ENCODE measurements around the gene GLT8D2. TPM values are rescaled to one million over a fixed set of nuclear protein-coding genes. Genes with fewer than 3 reads are reported as not detected.
A peak's percentile ranks its signal among the peaks of the same experiment; 100 is the strongest.

GLT8D2 gene, protein sequence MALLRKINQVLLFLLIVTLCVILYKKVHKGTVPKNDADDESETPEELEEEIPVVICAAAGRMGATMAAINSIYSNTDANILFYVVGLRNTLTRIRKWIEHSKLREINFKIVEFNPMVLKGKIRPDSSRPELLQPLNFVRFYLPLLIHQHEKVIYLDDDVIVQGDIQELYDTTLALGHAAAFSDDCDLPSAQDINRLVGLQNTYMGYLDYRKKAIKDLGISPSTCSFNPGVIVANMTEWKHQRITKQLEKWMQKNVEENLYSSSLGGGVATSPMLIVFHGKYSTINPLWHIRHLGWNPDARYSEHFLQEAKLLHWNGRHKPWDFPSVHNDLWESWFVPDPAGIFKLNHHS
- polyA plus RNA-seq (ENCODE audit: insufficient read length in 4 of 4): 10 to 100 TPM; 11.5 to 17.7 (median 16.0) TPM

DNA sequence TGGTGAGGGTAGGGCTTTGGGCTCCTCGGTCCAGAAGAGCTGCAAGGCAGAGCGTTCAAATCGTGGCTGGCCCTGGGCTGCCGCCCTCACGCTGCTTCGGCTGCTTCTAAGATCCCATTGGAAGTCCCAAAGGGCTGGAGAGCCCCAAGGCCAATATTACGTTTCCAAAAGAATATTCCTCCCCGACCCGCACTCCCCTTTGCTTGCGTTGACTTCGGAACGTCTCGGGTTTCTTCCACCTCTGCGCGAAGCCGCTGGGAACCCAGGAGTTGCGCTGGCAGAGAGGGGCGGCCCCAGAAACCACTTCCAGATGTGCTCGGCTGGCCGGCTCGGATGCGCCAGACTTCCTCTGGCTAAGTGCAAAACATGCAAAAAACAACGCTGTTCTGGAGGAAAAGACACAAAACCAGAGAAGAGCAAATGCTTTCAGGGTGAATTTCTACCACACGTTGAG is at the start of gene GLT8D2:
GLT8D2 (minus strand) TSS at position 285 of the 454 bp plus-strand sequence. CDS start 30,539 bp downstream, outside the sequence.
- peak; percentile 28 to 36 (median 30) for DNase-seq (ENCODE audit: low read depth in 4 of 4, low spot score in 3 of 4)

DNA sequence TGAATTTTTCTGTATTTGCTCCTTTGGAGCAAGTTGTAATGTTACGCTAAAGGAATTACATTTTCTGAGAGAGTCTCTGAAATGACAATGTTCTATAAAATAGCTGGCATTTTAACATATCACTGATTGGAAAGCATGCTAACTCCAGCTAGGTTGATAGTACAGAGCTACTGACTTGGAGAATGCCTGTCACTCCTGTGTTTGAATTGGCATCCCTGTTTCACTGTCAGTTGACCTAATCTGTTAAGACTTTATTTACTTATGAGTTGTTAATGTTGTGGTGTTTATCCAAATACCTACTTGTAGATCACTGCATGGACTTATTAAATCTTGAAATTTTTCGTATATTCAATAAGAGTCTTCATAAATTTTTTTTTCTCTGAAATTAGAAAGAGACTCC is 48.0 kb upstream of the GLT8D2 start:
- DNase-seq (ENCODE audit: low read depth in 4 of 4, low spot score in 3 of 4): no peak

DNA sequence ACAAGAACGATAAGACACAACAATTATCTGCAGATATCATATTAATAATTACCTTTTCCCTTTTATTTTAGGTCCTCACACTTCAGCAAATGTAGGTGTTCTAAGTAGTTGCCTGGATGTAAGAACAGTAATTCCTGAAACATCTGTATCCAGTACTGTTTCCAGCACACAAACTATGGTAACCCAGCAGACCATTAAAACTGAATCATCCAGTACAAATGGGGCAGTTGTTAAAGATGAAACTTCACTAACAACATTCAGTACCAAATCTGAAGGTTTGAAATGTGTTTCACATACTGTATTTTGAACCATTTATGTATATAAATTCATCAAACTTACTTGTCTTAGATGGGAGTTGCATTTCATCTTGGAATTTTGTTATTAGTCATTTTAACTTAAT is 45.3 kb upstream of the GLT8D2 start:
- DNase-seq (ENCODE audit: low read depth in 4 of 4, low spot score in 3 of 4): no peak

DNA sequence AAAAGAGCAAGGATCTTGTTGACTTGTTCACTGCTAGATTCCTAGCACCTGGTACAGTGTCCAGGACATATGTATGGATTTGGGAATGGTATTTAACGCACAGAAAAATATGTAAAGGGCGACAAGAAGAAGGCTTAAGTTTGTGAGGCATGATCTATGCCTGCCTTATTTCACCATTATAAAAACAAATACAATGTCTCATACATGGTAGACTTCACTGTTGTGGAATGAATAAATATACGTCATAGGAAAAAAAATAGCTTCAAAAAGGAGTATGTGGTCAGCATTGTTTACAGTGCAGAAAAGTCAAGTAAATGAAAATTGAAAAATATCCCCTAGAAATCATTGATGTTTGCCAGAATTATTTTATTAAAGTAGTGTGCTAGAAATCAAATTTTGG is 44.3 kb upstream of the GLT8D2 start:
- DNase-seq (ENCODE audit: low read depth in 4 of 4, low spot score in 3 of 4): no peak

DNA sequence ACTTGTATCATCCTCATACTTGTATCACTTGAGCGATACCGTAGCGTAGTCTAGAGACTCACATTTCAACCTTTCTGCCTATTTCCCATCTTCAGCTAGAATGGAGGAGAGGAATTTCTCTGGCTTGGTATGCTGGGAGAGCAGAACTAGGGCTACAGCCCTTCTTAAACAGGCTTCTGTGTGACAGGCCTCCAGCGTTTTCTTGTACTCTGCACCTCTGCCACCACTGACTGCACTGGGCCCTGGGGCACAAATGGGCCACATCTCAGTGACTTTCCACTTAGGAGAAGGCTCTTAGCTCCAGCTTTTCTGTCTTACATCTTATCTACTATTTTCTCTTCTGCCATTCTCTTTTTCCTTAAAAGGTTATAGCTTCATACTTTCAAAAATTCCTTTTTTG is 41.1 kb upstream of the GLT8D2 start:
- no peak for DNase-seq (ENCODE audit: low read depth in 4 of 4, low spot score in 3 of 4)

DNA sequence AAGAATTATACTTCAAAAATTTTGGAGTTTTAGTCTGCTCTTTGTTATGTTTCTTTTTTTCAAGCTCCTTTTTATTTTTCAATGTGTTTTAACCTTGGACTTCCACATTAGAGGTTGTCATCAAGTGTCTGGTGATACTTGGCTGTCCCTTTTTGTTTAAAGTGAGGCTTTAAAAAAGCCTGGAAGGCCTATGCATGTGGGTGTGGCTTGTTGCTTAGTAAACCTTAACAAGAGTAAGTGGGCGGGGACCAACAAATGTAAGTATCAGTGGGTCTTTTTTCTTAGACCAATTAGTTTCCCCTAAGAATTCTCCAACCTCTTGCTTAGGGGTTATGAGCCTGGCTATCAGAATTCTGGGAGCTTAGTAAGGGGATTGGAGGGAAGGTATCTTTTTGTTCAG is 40.7 kb upstream of the GLT8D2 start:
- no peak for DNase-seq (ENCODE audit: low read depth in 4 of 4, low spot score in 3 of 4)

DNA sequence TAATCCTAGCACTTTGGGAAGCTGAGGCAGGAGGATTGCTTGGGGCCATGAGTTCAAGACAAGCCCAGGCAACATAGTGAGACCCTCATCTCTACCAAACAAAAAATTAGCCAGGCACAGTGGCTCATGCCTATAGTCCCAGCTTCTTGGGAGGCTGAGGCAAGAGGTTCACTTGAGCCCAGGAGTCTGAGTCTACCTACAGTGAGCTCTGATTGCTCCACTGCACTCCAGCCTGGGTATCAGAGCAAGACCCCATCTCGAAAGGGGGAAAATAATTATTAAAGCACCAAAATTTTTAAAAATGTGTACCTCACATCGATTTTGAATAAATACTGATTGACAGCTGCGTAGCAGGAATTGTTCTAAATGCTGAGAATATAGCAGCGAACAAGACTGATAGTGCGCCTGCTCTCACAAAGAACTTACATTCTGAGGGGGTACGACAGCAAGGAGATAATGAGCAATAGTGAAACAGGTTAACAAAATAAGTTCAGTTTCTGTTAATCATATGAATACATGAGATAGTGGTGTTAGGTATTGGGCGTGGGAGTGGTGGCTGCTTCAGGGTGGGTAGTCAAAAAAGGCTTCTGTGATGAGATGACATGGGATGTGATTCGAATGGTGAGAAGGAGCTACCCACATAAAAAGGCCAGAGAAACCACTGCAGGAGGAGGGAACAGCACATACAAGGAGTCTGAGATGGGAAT is 33.9 kb upstream of the GLT8D2 start:
- no peak for DNase-seq (ENCODE audit: low read depth in 4 of 4, low spot score in 3 of 4)

DNA sequence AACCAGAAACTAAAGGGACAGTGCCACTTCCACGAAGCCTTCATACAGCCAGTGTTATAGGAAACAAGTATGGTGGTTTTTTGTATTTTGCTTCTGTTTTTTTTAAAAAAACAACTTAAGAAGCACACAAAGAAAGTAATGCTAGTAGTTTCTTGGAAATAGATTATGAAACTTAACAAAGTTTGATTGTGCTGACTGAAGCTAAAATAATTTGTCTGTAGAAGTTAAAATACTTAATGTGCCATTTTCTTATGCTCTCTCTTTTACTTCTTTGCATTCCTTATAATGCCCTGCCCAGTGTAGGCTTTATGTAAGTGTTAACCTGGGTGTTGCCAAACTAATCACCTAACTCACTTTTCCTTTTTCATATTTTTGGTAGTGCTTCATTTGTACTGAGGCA is 30.8 kb upstream of the GLT8D2 start:
- DNase-seq (ENCODE audit: low read depth in 4 of 4, low spot score in 3 of 4): no peak

DNA sequence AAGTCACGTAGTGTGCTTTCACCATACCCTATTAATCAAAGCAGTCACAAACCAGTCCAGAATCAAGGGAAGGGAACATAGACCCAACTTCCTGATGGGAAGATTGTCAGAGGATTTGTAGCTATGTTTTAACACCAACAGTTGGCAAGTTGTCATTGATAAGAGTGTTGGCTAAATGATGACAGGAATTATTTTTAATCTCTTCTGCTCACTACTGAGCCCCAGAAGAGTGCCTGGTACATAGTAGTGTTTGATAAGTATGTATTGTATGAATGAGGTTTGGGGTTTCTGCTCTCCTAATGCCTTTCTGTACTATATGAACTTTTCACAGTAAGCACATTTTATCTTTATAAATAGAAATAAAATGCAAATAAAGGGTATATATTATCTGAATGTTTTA is 29.0 kb upstream of the GLT8D2 start:
- no peak for DNase-seq (ENCODE audit: low read depth in 4 of 4, low spot score in 3 of 4)

DNA sequence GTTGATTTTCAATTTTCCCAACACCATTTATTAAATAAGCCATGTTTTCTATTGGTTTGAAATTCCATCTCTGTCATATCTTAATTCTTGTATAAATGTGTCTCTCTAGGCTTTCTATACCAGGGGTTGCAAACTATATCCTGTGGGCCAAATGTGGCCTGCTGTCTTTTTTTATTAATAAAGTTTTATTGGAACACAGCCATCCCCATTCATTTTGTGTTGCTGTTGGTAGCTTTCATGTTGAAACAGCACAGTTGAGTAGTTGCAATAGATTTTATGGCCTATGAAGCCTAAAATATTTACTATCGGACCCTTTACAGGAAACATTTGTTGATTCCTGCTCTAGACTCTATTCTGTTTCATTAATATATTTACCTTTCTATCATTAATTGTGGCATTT is 23.7 kb upstream of the GLT8D2 start:
- no peak for DNase-seq (ENCODE audit: low read depth in 4 of 4, low spot score in 3 of 4)

DNA sequence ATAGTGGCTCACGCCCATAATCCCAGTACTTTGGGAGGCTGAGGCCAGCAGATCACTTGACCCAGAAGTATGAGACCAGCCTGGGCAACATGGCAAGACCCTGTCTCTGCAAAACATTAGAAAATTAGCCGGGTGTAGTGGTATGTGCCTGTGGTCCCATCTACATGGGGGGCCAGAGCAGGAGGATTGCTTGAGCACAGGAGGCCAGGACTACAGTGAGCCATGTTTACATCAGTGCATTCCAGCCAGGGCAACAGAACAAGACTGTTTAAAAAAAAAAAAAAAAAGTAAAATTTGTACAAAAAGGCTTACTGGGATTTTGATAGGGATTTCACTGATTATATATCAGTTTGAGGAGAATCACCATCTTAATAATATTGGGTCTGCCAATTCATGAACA is 22.1 kb upstream of the GLT8D2 start:
- no peak for DNase-seq (ENCODE audit: low read depth in 4 of 4, low spot score in 3 of 4)

DNA sequence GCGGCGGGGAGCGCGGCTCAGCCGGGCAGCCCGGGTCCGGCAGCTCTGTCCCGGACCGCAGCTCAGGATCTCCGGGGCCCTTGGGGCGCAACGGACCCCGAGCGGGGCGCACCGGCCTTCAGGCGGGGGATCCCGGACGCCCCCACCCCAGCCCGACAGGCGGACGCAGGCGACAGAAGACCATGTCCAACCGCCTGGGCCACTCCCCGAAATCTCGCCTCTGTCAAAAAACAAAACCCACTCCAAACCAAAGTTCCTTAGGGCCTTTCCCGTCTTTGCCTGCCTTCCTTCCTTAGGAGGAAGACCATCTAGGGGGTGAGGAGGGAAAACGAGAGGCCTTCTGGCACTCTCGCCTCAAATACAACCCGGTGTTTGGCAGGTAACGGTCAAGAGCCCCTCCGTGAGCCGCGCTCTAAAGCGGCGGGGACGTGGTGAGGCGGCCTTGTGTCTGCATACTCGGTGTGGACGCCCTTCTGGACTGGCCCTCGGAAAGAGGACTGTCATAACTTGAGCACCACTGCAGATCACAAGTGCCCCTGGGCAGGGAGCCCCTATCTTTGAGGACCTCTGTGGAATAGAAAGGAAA is 14.9 kb upstream of the GLT8D2 start:
- DNase-seq (ENCODE audit: low read depth in 4 of 4, low spot score in 3 of 4): peak in 1 of 4 donors; percentile 7

DNA sequence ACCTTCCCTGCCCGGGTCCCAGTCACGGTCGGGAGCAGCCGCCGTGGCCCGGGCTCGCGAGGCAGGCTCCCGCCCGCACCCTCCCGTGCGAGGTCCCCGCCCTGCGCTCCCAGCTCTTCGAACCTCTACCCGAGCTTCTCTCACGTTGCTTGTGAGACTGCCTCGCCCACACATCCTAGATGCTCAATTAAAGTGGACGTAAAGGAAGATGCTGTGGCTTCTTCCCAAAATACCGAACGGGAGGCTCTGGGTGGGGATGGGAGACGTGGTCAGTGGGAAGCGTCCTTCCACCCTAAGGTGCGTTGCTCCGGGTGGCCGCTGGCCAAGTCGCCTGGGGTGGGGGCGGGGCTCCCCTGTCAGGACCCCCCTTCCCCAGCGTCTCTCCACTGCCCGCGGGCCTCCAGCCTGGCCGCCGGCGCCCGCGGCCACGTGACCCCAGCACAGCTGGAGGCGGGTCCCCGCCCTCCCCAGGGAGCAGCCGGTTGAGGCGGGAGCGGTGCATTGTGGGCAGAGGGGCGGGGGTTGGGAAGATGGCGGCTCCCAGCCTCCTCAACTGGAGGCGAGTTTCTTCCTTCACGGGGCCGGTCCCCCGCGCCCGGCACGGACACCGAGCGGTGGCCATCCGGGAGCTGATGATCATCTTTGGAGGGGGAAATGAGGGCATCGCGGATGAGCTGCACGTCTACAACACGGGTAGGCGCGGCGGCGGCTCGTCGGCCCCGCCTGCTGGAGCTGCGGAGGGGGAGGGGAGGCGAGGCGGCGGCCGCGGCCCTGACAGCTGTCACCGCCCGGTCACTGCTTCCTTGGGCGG is 14.2 kb upstream of the GLT8D2 start, which contains the start of gene HCFC2:
HCFC2 (plus strand) TSS at position 501 of the 811 bp plus-strand sequence; CDS start at position 531, 30 bp downstream.
- DNase-seq (ENCODE audit: low read depth in 4 of 4, low spot score in 3 of 4): peak; percentile 74 to 81 (median 78)

DNA sequence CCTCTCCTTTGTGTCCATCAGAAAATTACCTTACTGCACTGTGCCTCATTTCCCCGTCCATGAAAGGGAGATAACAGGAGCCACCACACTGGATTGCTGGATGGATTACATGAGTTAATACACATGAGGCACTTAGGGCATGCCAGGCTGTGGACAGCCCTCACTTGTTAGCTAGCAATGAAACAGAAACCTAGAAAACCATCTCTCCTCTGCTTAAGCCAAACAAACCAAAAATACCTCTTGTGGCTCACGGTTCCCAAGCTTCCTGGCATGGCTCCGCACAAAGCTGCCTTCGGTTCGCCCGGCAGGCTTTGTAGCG is 13.7 kb upstream of the GLT8D2 start:
- peak in 1 of 4 donors; percentile 15 for DNase-seq (ENCODE audit: low read depth in 4 of 4, low spot score in 3 of 4)

DNA sequence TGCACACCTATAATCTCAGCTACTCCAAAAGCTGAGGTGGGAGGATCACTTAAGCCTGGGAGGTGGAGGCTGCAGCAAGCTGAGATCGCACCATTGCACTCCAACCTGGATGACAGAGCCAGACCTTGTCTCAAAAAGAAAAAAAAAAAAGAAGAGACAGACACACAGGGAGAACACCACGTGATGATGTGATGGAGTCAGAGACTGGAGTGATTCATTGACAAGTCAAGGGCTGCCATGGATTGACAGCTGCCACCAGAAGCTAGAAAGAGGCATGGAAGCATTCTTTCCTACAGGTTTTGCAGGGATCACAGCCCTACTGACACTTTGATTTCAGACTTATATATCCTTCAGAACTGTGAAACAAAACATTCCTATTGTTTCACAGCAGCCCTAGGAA is 10.8 kb upstream of the GLT8D2 start:
- no peak for DNase-seq (ENCODE audit: low read depth in 4 of 4, low spot score in 3 of 4)

DNA sequence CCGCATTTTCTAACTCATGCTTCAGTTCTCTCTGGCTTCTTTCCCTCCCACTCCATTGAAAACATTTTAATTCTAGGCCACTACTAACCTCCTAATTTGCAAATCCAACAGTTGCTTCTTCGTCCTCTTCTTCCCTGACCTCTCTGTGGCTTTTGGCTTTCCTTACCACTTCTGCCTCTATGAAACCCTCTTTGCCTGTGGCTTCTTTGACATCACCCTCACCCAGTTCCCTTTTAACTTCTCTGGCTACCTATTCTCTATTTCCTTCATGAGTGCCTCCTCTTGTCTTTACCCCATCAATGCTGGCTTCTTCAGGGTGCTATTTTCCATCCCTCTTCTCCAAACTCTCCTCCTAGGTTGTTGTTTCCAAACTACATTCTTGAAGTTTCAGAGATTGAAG is 10.0 kb upstream of the GLT8D2 start:
- DNase-seq (ENCODE audit: low read depth in 4 of 4, low spot score in 3 of 4): no peak

DNA sequence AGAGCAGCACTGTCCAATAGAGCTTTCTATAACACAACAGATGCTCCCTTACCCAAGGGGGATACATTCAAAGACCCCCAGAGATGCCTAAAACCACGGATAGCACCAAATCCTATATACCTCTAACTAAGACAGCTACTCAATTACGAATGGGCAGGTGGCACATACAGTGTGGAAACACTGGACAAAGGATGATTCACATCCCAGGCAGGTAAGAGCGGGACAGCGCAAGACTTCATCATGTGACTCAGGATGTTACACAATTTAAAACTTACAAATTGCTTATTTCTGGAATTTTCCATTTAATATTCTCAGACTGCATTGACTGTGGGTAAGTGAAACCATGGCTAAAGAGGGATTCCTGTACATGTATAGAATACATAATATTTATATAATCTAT is 8.8 kb upstream of the GLT8D2 start:
- DNase-seq (ENCODE audit: low read depth in 4 of 4, low spot score in 3 of 4): no peak

DNA sequence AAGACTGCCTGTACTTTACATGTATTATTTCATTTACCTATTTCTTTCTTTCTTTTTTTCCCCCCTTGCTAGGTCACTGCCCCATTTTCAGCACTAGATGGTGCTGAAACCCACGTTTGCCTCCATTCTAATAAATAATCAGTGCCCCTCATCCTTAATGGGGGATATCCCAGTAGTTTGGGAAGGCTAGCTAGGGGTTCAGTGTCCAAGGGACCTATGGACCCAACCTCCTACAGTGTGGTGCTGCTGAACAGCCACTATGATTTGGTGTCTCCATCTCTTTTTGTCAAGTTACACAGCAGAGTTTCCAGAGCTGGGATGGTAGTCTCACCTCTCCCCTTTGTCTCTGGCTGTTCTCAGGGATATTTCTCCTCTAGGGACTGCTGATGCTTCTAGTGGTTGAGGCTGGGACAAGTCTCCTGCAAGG is 7.8 kb upstream of the GLT8D2 start:
- no peak for DNase-seq (ENCODE audit: low read depth in 4 of 4, low spot score in 3 of 4)

DNA sequence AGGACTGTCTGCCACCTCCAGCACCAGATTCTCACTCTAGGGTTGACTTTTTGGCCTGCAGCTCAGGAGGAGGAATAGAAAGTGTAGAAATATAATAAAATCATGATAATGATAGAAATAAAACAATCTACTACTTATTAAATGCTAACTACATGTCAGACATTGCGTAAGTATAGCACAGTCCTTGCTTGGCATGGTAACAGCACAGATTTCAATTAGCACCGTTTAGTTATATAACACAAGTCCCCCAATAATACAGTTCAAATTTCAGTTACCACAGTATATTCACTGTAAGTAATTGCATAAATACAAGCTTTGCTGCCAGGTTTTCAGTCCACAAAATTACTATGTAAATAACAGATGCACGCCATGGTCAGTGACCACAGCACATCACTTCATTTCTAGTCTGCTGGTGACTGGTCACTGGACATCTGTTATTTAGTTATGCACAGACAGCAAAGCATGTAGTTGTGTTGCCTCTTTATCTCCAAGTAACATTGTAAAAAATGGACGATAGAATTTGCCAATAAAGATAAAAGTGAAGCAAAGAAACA is 6.5 kb upstream of the GLT8D2 start:
- DNase-seq (ENCODE audit: low read depth in 4 of 4, low spot score in 3 of 4): no peak

DNA sequence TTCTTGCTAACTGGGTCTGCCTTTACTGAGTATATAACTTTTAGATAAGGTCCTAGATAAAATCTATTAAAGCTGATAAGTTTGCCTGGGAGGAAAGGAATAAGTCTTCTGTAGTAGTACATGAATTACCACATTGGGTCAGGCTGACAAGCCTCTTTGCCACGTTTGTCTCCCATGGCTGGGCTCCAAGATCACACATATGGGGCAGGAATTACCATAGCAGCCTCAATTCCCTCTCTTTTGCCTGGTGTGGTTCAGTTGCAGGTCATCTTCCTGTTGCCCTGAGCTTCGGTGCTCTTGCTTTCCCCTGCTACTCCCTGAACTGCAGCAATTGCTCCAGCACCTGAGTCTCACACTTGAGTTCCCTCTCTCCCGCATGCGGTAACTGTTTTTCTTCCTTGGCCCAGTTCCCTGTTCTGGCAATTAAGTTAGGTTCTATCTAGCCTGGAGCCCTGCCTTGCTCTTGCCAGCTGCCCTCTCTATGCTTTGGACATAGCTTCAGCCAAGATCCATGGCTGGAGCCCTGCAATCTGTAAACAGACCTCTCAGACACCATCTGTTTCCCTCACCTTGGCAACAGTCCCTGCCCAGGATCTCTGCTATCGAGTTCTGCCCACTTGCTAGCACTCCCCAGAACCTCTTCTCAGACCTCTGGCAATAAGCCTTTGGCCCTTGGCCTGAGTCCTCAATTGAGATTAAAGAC is 5.8 kb upstream of the GLT8D2 start:
- DNase-seq (ENCODE audit: low read depth in 4 of 4, low spot score in 3 of 4): no peak

All from right renal pelvis (tissue), 4 donors.